Measurements from ENCODE around the gene COL17A1.

DNA sequence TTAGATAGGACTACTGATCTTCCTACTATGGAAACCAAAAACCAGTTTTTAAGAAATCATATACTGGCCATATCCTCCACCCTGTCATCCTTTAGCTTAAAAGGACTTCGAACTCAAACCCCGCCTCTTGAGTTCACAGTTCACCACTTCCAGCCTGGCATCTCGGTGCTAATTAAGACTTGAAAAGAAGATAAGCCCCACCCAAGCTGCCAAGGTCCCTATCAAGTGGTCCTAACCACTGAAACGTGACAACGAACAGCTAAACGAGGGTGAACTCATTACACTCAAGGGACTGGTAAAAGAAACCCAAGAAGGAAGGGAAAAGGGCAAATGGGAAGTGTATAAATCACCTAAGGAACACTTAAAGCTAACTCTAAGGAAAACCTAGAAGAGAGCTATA lies 16.1 kb downstream of the COL17A1 start:
- TF ChIP-seq, protein P1, sequence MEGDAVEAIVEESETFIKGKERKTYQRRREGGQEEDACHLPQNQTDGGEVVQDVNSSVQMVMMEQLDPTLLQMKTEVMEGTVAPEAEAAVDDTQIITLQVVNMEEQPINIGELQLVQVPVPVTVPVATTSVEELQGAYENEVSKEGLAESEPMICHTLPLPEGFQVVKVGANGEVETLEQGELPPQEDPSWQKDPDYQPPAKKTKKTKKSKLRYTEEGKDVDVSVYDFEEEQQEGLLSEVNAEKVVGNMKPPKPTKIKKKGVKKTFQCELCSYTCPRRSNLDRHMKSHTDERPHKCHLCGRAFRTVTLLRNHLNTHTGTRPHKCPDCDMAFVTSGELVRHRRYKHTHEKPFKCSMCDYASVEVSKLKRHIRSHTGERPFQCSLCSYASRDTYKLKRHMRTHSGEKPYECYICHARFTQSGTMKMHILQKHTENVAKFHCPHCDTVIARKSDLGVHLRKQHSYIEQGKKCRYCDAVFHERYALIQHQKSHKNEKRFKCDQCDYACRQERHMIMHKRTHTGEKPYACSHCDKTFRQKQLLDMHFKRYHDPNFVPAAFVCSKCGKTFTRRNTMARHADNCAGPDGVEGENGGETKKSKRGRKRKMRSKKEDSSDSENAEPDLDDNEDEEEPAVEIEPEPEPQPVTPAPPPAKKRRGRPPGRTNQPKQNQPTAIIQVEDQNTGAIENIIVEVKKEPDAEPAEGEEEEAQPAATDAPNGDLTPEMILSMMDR (IDR thresholded peaks at IDR 0.05; ENCODE audit: low read depth, low read length) = no peak
- TF ChIP-seq EZH2phosphoT487 (IDR thresholded peaks at IDR 0.05; ENCODE audit: low read depth) = no peak

Data from OCI-LY3 (cell line).